ENCODE data around the gene FSD1L. TPM values are rescaled to one million over a fixed set of nuclear protein-coding genes. Genes with fewer than 3 reads are reported as not detected.

The FSD1L gene
- total and polyA plus RNA-seq, 2 of the 13 experiments (the other 11 are each of a cell fraction or from before 2014, with no cell fraction given), result 4.1 to 5.1 TPM

DNA sequence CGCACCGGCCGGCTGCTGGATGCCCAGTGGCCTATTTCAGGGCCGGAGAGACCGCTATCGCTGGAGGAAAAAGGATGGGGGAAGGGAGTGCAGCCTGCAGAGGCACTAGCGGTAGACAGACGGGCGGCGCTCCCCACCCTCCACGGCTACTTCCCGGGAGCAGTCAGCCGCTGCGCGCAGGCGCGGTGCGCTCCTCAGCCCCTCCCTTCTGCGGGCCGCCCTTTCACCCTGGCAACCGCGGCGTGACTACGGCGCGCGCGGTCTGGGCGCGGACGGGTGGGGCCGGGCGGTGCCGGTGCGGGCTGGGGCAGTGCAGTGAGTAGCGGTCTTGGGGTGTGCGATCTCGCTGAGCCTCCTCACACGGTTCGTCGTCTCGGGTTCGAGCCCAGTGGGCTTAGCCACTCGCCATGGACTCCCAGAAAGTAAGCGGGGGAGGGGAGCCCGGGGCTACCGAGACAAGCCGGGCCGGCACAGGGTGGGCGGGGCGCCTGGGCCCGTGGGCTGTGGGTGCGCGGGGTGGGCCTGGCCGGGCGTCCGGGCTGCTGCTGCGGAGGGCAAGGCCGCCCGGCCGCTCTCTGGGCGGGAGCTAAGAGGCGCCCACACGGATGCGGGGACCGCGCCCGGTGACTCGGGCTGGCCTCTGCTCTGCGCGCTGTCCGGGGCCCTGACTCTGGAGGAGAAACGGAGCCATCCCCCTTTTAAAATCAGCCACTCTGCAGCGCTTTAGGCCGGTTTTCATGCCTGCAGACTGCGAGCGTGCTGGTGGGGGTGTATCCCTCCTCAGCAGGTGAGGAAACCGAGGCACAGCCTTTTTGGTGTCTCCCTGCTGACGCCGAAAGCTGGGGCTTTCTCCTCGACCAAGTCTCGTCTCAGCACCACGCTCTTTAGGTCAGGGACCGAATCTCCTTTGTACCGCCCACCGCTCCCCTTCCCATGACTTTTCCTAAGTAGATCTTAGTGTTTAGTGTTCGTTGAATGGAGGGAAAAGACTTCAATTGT lies at the start of gene FSD1L (continued):
- TF ChIP-seq, protein P1, sequence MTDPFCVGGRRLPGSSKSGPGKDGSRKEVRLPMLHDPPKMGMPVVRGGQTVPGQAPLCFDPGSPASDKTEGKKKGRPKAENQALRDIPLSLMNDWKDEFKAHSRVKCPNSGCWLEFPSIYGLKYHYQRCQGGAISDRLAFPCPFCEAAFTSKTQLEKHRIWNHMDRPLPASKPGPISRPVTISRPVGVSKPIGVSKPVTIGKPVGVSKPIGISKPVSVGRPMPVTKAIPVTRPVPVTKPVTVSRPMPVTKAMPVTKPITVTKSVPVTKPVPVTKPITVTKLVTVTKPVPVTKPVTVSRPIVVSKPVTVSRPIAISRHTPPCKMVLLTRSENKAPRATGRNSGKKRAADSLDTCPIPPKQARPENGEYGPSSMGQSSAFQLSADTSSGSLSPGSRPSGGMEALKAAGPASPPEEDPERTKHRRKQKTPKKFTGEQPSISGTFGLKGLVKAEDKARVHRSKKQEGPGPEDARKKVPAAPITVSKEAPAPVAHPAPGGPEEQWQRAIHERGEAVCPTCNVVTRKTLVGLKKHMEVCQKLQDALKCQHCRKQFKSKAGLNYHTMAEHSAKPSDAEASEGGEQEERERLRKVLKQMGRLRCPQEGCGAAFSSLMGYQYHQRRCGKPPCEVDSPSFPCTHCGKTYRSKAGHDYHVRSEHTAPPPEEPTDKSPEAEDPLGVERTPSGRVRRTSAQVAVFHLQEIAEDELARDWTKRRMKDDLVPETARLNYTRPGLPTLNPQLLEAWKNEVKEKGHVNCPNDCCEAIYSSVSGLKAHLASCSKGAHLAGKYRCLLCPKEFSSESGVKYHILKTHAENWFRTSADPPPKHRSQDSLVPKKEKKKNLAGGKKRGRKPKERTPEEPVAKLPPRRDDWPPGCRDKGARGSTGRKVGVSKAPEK (CRISPR knock-in tag; IDR thresholded peaks at IDR 0.05; ENCODE audit: borderline replicate concordance), result no peak
- peak; percentile 80; the same call in 1 of the 2 replicates for TF ChIP-seq HDAC1 (CRISPR knock-in tag; IDR thresholded peaks at IDR 0.05)
- TF ChIP-seq POLR2AphosphoS5 (IDR thresholded peaks at IDR 0.05; ENCODE audit: low read depth, low read length), result peak; percentile 39; the same call in 1 of the 2 replicates
- TF ChIP-seq, protein P2, sequence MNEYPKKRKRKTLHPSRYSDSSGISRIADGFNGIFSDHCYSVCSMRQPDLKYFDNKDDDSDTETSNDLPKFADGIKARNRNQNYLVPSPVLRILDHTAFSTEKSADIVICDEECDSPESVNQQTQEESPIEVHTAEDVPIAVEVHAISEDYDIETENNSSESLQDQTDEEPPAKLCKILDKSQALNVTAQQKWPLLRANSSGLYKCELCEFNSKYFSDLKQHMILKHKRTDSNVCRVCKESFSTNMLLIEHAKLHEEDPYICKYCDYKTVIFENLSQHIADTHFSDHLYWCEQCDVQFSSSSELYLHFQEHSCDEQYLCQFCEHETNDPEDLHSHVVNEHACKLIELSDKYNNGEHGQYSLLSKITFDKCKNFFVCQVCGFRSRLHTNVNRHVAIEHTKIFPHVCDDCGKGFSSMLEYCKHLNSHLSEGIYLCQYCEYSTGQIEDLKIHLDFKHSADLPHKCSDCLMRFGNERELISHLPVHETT (CRISPR knock-in tag; conservative IDR thresholded peaks at IDR 0.05), result no peak; the same call in 1 of the 2 replicates
- TF ChIP-seq ZNF703 (CRISPR knock-in tag; IDR thresholded peaks at IDR 0.05; ENCODE audit: borderline replicate concordance), result no peak
- TF ChIP-seq E2F1 (CRISPR knock-in tag; IDR thresholded peaks at IDR 0.05), result peak; percentile 74
- no peak; the same call in 1 of the 2 replicates for TF ChIP-seq HDAC2 (CRISPR knock-in tag; IDR thresholded peaks at IDR 0.05)
- TF ChIP-seq KDM2A (CRISPR knock-in tag; IDR thresholded peaks at IDR 0.05; ENCODE audit: borderline replicate concordance, low read depth), result peak; percentile 71; the same call in 1 of the 2 replicates
- TF ChIP-seq U2AF1 (optimal IDR thresholded peaks at IDR 0.05; ENCODE audit: low read depth, low read length), result no peak
- TF ChIP-seq TCF12 (IDR thresholded peaks at IDR 0.05), result no peak
- 0 out of 2 replicates have a peak, but pooled peaks have one; percentile 39 for TF ChIP-seq TCF12 (CRISPR knock-in tag; IDR thresholded peaks at IDR 0.05)
- no peak for TF ChIP-seq ZBTB40 (IDR thresholded peaks at IDR 0.05)
- no peak for TF ChIP-seq ZBTB40 (CRISPR knock-in tag; IDR thresholded peaks at IDR 0.05)

Measured in HepG2 (cell line).